HG03571 (cell line): Measurements from ENCODE around the gene USP21.
A peak's percentile ranks its signal among the peaks of the same experiment; 100 is the strongest.

Experiments used
- ATAC-seq: cut with Tn5 transposase; IDR thresholded peaks from one replicate; pipeline ENCODE4 v1.9.1; 2021; ENCODE audit not compliant: unreplicated experiment

USP21 gene

GRCh38 chr1:161133220-161133740 lies 26.0 kb upstream of the USP21 start:
- ATAC-seq, result no peak

GRCh38 chr1:161137881-161138280 lies 21.4 kb upstream of the USP21 start:
- ATAC-seq, result no peak

GRCh38 chr1:161138431-161138830 lies 20.9 kb upstream of the USP21 start:
- no peak for ATAC-seq

DNA sequence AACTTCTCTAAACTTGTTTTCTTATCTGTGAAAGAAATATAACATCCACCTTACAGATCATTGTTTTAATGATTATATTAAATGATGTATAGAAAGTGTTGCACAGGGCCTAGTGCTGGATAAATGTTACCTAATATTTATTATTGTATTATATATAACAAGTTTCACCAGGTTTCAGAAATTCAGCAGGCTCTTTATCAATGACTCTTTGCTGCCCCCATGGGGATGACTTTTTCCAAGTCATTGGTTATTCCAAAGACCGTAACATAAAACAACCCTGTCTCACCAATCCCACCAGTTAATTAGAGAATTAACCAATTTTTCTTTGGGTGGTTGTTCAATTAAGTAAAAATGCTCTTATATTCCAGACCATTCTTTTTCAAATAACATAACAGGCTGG lies 19.5 kb upstream of the USP21 start:
- no peak for ATAC-seq

GRCh38 chr1:161140755-161141400 lies 18.4 kb upstream of the USP21 start:
- no peak for ATAC-seq

DNA sequence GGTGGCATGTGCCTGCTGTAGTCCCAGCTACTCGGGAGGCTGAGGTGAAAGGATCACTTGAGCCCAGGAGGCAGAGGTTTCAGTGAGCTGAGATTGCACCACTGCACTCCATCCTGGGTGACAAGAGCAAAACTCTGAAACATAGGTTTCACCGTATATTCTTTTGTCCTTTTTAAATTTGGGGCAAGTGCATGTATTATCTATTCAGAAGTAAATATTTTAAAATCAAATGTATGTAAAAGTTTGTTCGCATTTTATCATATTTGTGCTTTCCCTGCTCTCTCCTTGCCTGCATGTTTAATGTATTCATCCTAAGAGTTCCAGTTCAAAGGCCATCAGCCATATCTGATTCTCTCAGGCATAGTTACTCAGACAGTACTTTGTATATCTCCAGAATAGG lies 13.5 kb upstream of the USP21 start:
- no peak for ATAC-seq

- no peak for ATAC-seq
These were observed 6.1 kb upstream of the USP21 start for GRCh38 chr1:161153176-161153575.

GRCh38 chr1:161153682-161154337 lies 5.5 kb upstream of the USP21 start, which contains the start of gene UFC1:
UFC1 (plus strand) TSS chr1:161153978; CDS start chr1:161153998, 20 bp downstream.
- ATAC-seq, result peak; percentile 76

GRCh38 chr1:161157867-161158266 lies 1.4 kb upstream of the USP21 start:
- no peak for ATAC-seq

DNA sequence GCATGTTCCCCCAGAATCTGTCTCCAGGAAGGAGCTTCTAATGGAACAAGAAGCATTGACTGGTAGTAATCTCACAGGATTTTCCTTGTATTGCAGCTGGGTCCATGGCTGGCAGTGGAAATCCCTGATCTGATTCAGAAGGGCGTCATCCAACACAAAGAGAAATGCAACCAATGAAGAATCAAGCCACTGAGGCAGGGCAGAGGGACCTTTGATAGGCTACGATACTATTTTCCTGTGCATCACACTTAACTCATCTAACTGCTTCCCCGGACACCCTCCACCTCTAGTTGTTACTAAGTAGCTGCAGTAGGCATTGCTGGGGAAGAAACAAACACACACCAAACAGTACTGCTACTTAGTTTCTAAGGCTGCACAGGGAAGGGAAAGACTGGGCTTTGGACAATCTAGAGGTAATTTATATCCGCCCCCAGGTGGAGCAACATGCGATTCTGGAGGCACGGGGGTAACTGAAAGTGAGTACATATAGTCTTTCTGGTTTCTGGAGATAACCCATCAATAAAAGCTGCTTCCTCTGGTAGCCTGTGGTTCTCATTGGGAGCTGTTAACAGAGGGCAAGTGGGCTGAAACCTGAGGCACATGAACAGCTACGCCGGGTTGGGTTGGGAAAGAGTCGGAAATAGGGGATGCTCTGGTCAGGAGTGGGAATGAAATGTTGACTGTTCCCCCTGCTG lies 837 bp upstream of the USP21 start:
- no peak for ATAC-seq

DNA sequence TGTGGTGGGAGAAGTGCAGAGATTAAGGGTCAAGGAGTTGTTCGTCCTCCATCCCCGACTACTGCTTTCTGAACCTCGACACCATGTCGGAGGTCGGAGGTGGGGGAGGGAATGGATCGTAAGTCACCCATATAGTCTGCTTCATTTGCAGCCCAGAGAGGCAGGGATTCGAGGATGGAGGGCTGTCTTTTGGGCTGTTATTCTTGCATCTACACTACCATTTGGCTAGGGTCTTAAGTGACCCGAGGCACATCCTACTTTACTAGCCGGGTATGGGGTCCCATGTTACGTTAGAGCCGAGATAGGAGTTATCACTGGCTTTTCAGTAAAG lies 578 bp downstream of the USP21 start:
- ATAC-seq, result no peak

DNA sequence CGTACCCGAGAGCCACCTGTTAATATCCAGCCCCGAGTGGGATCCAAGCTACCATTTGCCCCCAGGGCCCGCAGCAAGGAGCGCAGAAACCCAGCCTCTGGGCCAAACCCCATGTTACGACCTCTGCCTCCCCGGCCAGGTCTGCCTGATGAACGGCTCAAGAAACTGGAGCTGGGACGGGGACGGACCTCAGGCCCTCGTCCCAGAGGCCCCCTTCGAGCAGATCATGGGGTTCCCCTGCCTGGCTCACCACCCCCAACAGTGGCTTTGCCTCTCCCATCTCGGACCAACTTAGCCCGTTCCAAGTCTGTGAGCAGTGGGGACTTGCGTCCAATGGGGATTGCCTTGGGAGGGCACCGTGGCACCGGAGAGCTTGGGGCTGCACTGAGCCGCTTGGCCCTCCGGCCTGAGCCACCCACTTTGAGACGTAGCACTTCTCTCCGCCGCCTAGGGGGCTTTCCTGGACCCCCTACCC lies 1.4 kb downstream of the USP21 start:
- no peak for ATAC-seq

GRCh38 chr1:161161652-161162051 lies 2.4 kb downstream of the USP21 start:
- no peak for ATAC-seq

- no peak for ATAC-seq
These were observed 2.8 kb downstream of the USP21 start for GRCh38 chr1:161162052-161162451.

DNA sequence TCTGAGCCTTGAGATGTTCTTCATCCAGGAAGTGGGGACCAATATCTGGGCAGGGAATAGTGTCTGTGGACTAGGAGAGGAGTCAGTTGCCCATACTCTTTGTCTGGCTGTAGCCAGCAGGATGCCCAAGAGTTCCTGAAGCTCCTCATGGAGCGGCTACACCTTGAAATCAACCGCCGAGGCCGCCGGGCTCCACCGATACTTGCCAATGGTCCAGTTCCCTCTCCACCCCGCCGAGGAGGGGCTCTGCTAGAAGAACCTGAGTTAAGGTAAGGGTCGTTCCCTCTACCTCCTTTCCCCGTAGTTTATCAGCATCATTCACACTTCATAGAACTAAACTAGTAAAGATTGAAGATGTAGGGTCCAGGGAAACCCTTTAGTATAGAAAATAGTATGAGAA lies 3.5 kb downstream of the USP21 start:
- ATAC-seq, result no peak

DNA sequence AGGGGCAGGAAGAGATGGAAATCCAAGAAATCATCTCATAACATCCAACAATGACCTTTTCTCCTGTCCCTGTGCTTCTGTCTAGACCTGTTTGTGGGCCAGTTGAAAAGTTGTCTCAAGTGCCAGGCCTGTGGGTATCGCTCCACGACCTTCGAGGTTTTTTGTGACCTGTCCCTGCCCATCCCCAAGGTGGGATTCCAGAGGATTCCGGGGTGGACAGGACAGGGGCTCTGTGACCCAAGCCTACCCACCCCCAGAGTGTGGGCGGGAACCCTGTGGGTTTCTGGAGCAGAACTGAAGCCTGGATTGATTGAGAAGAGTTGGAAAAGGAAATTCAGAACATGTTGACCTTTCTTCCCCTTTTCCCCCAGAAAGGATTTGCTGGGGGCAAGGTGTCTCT lies 4.5 kb downstream of the USP21 start:
- ATAC-seq, result no peak

GRCh38 chr1:161164901-161165610 lies 5.8 kb downstream of the USP21 start:
- no peak for ATAC-seq

- ATAC-seq, result peak; percentile 91
These were observed 6.7 kb downstream of the USP21 start, which contains the start of gene PPOX for GRCh38 chr1:161165742-161166668. PPOX (plus strand) TSS chr1:161166426; CDS start chr1:161166848, 422 bp downstream.

DNA sequence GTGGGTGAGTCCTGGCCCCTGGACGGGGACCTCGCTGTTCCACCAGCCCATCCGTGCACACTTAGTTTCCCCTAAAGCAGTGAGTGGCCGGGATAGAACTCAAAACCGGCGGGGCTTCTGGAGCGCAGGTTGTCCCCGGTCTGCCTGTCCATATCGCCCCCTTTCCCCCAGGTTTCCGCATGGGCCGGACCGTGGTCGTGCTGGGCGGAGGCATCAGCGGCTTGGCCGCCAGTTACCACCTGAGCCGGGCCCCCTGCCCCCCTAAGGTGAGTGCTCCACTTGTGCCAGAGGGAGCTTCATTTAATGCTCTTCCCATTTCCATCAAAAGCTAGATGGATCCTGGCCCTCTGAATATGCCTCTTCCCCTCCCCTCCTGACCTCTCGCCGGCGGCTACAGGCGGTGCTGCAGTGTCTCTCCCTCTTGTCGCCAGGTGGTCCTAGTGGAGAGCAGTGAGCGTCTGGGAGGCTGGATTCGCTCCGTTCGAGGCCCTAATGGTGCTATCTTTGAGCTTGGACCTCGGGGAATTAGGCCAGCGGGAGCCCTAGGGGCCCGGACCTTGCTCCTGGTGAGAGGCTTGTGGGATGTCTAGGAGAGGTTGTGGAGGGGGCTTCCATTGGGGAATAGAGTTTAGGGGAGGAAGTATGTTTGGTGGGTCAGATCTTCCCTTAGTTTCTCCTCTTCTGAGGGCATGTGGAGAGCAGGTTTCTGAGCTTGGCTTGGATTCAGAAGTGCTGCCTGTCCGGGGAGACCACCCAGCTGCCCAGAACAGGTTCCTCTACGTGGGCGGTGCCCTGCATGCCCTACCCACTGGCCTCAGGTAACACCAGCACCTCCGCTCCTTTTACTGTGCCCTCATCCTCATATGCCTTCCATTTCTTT lies 7.6 kb downstream of the USP21 start:
- peak; percentile 1 for ATAC-seq
